HepG2 (cell line): ENCODE data around the gene RPS6KA2. TPM values are rescaled to one million over a fixed set of nuclear protein-coding genes. Genes with fewer than 3 reads are reported as not detected.

Experiments
- ATAC-seq: fragments of 200-7000 bp; cut with Tn5 transposase; 3 replicates; pipeline ENCODE4 v1.9.1; 2020; ENCODE audit warnings: mild to moderate bottlenecking, moderate library complexity
- BruUV-seq: library from RNA; stranded (reverse); fragments of 400-500 nt; replicated peaks from 2 replicates; lab custom pipeline; 2021; lab: Mats Ljungman, UMichigan
- CTCF ChIA-PET: fragments of 300-600 bp; formaldehyde crosslinking; extraction: SDS; loops from one replicate; lab custom pipeline; 2021; ENCODE audit warnings: low total read pairs, inconsistent platforms, low intra/inter-chr PET ratio; lab: Yijun Ruan, JAX
- POLR2A ChIA-PET: fragments of 350-600 bp; sonication (Branson Sonifier 250); formaldehyde crosslinking; loops from one replicate; lab custom pipeline; 2020; ENCODE audit warnings: antibody characterized with exemption, inconsistent platforms; lab: Yijun Ruan, JAX
- DNase-seq: peaks from one replicate; pipeline ENCODE4 v3.0.0-alpha.2; 2015; ENCODE audit warnings: low spot score
- FAIRE-seq: peaks from 3 replicates; lab custom pipeline; 2011; peaks lifted over from hg19 to GRCh38; lab: Jason Lieb, UNC
- H2AFZ ChIP-seq: one replicate; pipeline ENCODE4 v1.6.1; 2011; ENCODE audit warnings: low read length, inconsistent platforms
- H3K27ac ChIP-seq: fragments of 300-600 bp; 3 replicates; pipeline ENCODE4 v1.8.0; 2011; ENCODE audit warnings: mixed run types, mild to moderate bottlenecking, mixed read lengths, low read length, inconsistent platforms; ENCODE audit not compliant: insufficient read depth; ENCODE audit errors: extremely low read length
- H3K27me3 ChIP-seq, 2 experiments: fragments of 200-600 bp in 1 of 2; 2 replicates in 1 of 2; 3 replicates in 1 of 2; pipeline versions ENCODE4 v1.6.0 to v1.8.0; 2011; ENCODE audit warnings: low read length in 2 of 2, mild to moderate bottlenecking in 2 of 2, moderate library complexity in 2 of 2, inconsistent platforms in 1 of 2; ENCODE audit not compliant: insufficient read depth in 2 of 2, control insufficient read depth in 1 of 2
- H3K36me3 ChIP-seq, 2 experiments: fragments of 200-600 bp in 1 of 2; replicated peaks in 1 of 2; 2 replicates in 1 of 2; 3 replicates in 1 of 2; pipeline versions ENCODE4 v1.5.1 to v1.8.0; 2011; ENCODE audit warnings: low read length in 2 of 2, inconsistent platforms in 1 of 2; ENCODE audit not compliant: insufficient read depth in 2 of 2, control insufficient read depth in 1 of 2
- H3K4me1 ChIP-seq: 2 replicates; pipeline ENCODE4 v1.5.1; 2012; ENCODE audit warnings: low read length, inconsistent platforms; ENCODE audit not compliant: insufficient read depth
- H3K4me2 ChIP-seq: 2 replicates; pipeline ENCODE4 v1.6.0; 2011; ENCODE audit warnings: low read depth, low read length, inconsistent platforms
- H3K4me3 ChIP-seq, 3 experiments: fragments of 200-600 bp in 1 of 3; sonication (generic), shearing (Covaris generic) in 1 of 3; replicated peaks in 1 of 3; 2 replicates each; pipeline ENCODE4 v1.5.1; 2011 to 2016; ENCODE audit warnings: low read length in 3 of 3, inconsistent platforms in 2 of 3, low read depth in 2 of 3, mild to moderate bottlenecking in 2 of 3, control low read depth in 1 of 3, mixed read lengths in 1 of 3; ENCODE audit not compliant: insufficient read depth in 1 of 3
- H3K79me2 ChIP-seq: one replicate; pipeline ENCODE4 v1.6.1; 2011; ENCODE audit warnings: low read length, inconsistent platforms; ENCODE audit not compliant: insufficient read depth
- H3K9ac ChIP-seq: 2 replicates; pipeline ENCODE4 v1.6.0; 2011; ENCODE audit warnings: mild to moderate bottlenecking, low read depth, low read length, inconsistent platforms; ENCODE audit not compliant: insufficient read depth
- H3K9me3 ChIP-seq: 2 replicates; pipeline ENCODE4 v1.5.1; 2012; ENCODE audit warnings: mild to moderate bottlenecking, low read length
- H4K20me1 ChIP-seq: 2 replicates; pipeline ENCODE4 v1.6.0; 2011; ENCODE audit warnings: inconsistent platforms, mild to moderate bottlenecking, low read length, moderate library complexity; ENCODE audit not compliant: insufficient read depth
- EZH2 ChIP-seq: conservative IDR thresholded peaks from 2 replicates; pipeline ENCODE4 v1.6.1; 2012; ENCODE audit warnings: mild to moderate bottlenecking, low read depth, low read length, moderate library complexity
- HES4 ChIP-seq: sonication (generic); formaldehyde crosslinking; IDR thresholded peaks from 2 replicates; pipeline ENCODE4 v1.9.0; 2021; ENCODE audit warnings: mild to moderate bottlenecking, missing genetic modification reagents, borderline replicate concordance
- HOXA3 ChIP-seq: sonication (generic); formaldehyde crosslinking; IDR thresholded peaks from 2 replicates; pipeline ENCODE4 v1.5.0; 2020; ENCODE audit warnings: missing genetic modification reagents
- SRSF1 ChIP-seq: fragments of 200-400 bp; formaldehyde crosslinking; optimal IDR thresholded peaks from 2 replicates; pipeline ENCODE3; 2017; ENCODE audit warnings: mild to moderate bottlenecking, low read depth, low read length, moderate library complexity
- ZBTB38 ChIP-seq: sonication (generic); formaldehyde crosslinking; IDR thresholded peaks from 2 replicates; pipeline ENCODE4 v1.5.1; 2020; ENCODE audit warnings: mild to moderate bottlenecking, missing genetic modification reagents
- ZFP36L1 ChIP-seq: sonication (generic); formaldehyde crosslinking; IDR thresholded peaks from 2 replicates; pipeline ENCODE4 v1.8.0; 2022; ENCODE audit warnings: mild to moderate bottlenecking, missing genetic modification reagents, moderate library complexity
- ZHX2 ChIP-seq, 2 experiments: sonication (generic) in 1 of 2; formaldehyde crosslinking in 1 of 2; IDR thresholded peaks; 2 replicates each; pipeline versions ENCODE4 v1.6.1 to v1.9.0; 2014 to 2022; ENCODE audit warnings: antibody characterized with exemption in 1 of 2, borderline replicate concordance in 1 of 2, inconsistent platforms in 1 of 2, low read depth in 1 of 2, missing genetic modification reagents in 1 of 2
- ZKSCAN1 ChIP-seq: fragments of 150-350 bp; IDR thresholded peaks from 2 replicates; pipeline ENCODE4 v1.6.1; 2014; ENCODE audit warnings: low read length
- ZNF20 ChIP-seq: sonication (generic); formaldehyde crosslinking; IDR thresholded peaks from 2 replicates; pipeline ENCODE4 v1.4.0; 2020; ENCODE audit warnings: mild to moderate bottlenecking, moderate library complexity, missing genetic modification reagents
- ZNF576 ChIP-seq: sonication (generic); formaldehyde crosslinking; IDR thresholded peaks from 2 replicates; pipeline ENCODE4 v1.4.0; 2020; ENCODE audit warnings: mild to moderate bottlenecking, missing genetic modification reagents
- ZSCAN12 ChIP-seq: sonication (generic); formaldehyde crosslinking; IDR thresholded peaks from 2 replicates; pipeline ENCODE4 v1.9.0; 2021; ENCODE audit warnings: mild to moderate bottlenecking, missing genetic modification reagents
- WGBS: methylation state at CpG from one replicate; pipeline ENCODE4 v1.1.6; 2017; ENCODE audit warnings: low lambda C conversion rate; 5-methylcytosine and 5-hydroxymethylcytosine counted together
- in situ Hi-C: cut with HindIII; loops from 2 replicates; pipeline ENCODE4 v1.10.0; 2017; ENCODE audit warnings: low pct_unique_long_range_greater_than_20kb; ENCODE audit not compliant: extremely low pct_ligation_motif_present
- intact Hi-C: fragments of 100-400 bp; cut with micrococcal nuclease; formaldehyde crosslinking; loops from one replicate; pipeline ENCODE4 v1.10.0; 2022; ENCODE audit not compliant: unreplicated experiment
- polyA plus RNA-seq, 8 experiments: library from polyadenylated mRNA; depleted of rRNA in 3 of 8; stranded (reverse) in 7 of 8; unstranded in 1 of 8; fragments of >200 nt; fragmentation: Illumina TruSeq in 4 of 8; extraction: Trizol in 4 of 8; gene quantifications; 2 replicates each; pipeline versions ENCODE4 v1.2.1 to v1.2.3, GENCODE V29; 2011 to 2016; ENCODE audit warnings: low read depth in 4 of 8, missing spikeins in 1 of 8, mixed read lengths in 1 of 8; ENCODE audit not compliant: insufficient read depth in 1 of 8
- total RNA-seq, 5 experiments: library from RNA; depleted of rRNA; stranded (reverse); fragments of >200 nt; fragmentation: Illumina TruSeq; extraction: Trizol; gene quantifications; 2 replicates each; pipeline ENCODE4 v1.2.3, GENCODE V29; 2016; ENCODE audit warnings: low read depth in 1 of 5

Gene RPS6KA2
- total and polyA plus RNA-seq, 2 of the 13 experiments (the other 11 are each of a cell fraction or from before 2014, with no cell fraction given) = 0.22 to 0.38 TPM

GRCh38 chr6:166473886-166474571, 153.0 kb downstream of the RPS6KA2 start:
- WGBS = 13% methylated on average over 12 of the region's 12 CpGs
- H3K9me3 ChIP-seq = no peaks in the 10 kb centered on the region
- no TSS peak for BruUV-seq
- H3K9ac ChIP-seq = no peak overlapping the region
- DNase-seq (no peak), FAIRE-seq (no peak), ATAC-seq (no peak)
- H3K36me3 ChIP-seq = no peaks in the 10 kb centered on the region
- no peak overlapping the region for H3K4me3 ChIP-seq
- intact Hi-C loops (no loop called here), in situ Hi-C loops (no loop called here)
- POLR2A ChIA-PET = interaction anchor here (0.6 kb wide), 1 partner anchor 284 kb away, joined by 3 read pairs; no protein-coding TSS in a partner anchor
- no peaks in the 10 kb centered on the region for H4K20me1 ChIP-seq
- CTCF ChIA-PET = no interaction called here
- peaks cover 7% of the 10 kb centered on the region for H3K4me1 ChIP-seq
- H3K27ac ChIP-seq = no peak overlapping the region
- TF ChIP-seq ZNF576 (CRISPR knock-in tag) = no peak
- no peak for TF ChIP-seq ZNF20 (CRISPR knock-in tag)
- no peak for TF ChIP-seq ZKSCAN1
- TF ChIP-seq EZH2 = peak; percentile 74; the same call in 1 of the 2 replicates
- TF ChIP-seq HES4 (CRISPR knock-in tag) = no peak
- no peaks in the 10 kb centered on the region for H3K79me2 ChIP-seq
- H3K27me3 ChIP-seq = peaks cover 23 to 96% of the 10 kb centered on the region in 2 experiments; a peak in 4 of 5 replicates
- no peak overlapping the region for H3K4me2 ChIP-seq
- no peak overlapping the region for H2AFZ ChIP-seq

GRCh38 chr6:166472636-166473035, 154.4 kb downstream of the RPS6KA2 start:
- H4K20me1 ChIP-seq = no peaks in the 10 kb centered on the region
- no peak for TF ChIP-seq ZFP36L1 (CRISPR knock-in tag)
- no peak for TF ChIP-seq SRSF1
- no peak for TF ChIP-seq HOXA3 (CRISPR knock-in tag)
- TF ChIP-seq ZBTB38 = no peak
- TF ChIP-seq ZHX2 (IDR thresholded peaks at IDR 0.05; ENCODE audit: low read depth) = no peak
- no peak for TF ChIP-seq ZHX2 (CRISPR knock-in tag; IDR thresholded peaks at IDR 0.05; ENCODE audit: borderline replicate concordance)
- TF ChIP-seq ZSCAN12 = no peak

More at GRCh38 chr6:166472636-166473035, 154.4 kb downstream of the RPS6KA2 start:
- ATAC-seq (no peak), FAIRE-seq (no peak), DNase-seq (no peak)
- Histone ChIP-seq H3K27me3 (peaks cover 22 to 93% of the 10 kb centered on the region in 2 experiments; a peak in 4 of 5 replicates), H3K36me3 (no peaks in the 10 kb centered on the region), H2AFZ (no peak overlapping the region), H3K4me1 (peaks cover 7% of the 10 kb centered on the region), H3K79me2 (no peaks in the 10 kb centered on the region), H3K9ac (no peak overlapping the region), H3K27ac (no peak overlapping the region), H3K9me3 (no peaks in the 10 kb centered on the region), H3K4me2 (no peak overlapping the region), H3K4me3 (no peak overlapping the region)
- in situ Hi-C loops (no loop called here), intact Hi-C loops (no loop called here)
- WGBS = 14% methylated on average over 8 of the region's 12 CpGs
- CTCF ChIA-PET = no interaction called here
- BruUV-seq = no TSS peak
- POLR2A ChIA-PET = no interaction called here
